Measurements from ENCODE around the gene ADARB2. TPM values are rescaled to one million over a fixed set of nuclear protein-coding genes. Genes with fewer than 3 reads are reported as not detected.

Gene ADARB2
- total and polyA plus RNA-seq, 11 donors = 0.07 to 1.2 (median 0.28) TPM; not detected in 4

DNA sequence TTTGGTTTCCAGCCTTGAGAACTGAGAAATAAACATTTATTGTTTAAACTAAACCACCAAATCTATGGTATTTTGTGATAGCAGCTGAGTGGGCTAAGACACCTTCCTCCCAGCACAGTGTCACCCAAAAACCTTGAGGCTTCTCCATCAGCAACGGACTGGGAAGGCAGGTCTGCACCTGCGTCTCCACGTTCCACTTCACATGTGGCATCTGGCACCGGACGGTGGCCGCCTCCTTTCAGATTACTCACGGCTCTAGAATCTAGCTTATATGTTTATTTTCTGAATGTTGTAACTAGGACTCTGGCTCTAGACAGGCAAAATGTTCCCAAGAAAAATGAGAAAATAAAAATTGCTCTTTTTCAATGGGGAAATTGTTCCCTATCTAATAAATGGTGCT, 201.0 kb downstream of the ADARB2 start:
- DNase-seq (no peak), ATAC-seq (no peak)
- Histone ChIP-seq H3K9me3 (no peaks in the 10 kb centered on the region), H3K27ac (no peak overlapping the region), H3K4me3 (no peak overlapping the region), H3K36me3 (no peaks in the 10 kb centered on the region), H3K4me1 (no peaks in the 10 kb centered on the region), H3K27me3 (peaks cover 0 to 1% (median 0%) of the 10 kb centered on the region in 9 donors)
- TF ChIP-seq CTCF (IDR thresholded peaks at IDR 0.05) (no peak), POLR2A (IDR thresholded peaks at IDR 0.05) (no peak)
- WGBS, 4 donors = 81 to 92% (median 86%) methylated on average over 7 of the region's 7 CpGs
- intact Hi-C loops (cut with DNase I) = no loop called here

DNA sequence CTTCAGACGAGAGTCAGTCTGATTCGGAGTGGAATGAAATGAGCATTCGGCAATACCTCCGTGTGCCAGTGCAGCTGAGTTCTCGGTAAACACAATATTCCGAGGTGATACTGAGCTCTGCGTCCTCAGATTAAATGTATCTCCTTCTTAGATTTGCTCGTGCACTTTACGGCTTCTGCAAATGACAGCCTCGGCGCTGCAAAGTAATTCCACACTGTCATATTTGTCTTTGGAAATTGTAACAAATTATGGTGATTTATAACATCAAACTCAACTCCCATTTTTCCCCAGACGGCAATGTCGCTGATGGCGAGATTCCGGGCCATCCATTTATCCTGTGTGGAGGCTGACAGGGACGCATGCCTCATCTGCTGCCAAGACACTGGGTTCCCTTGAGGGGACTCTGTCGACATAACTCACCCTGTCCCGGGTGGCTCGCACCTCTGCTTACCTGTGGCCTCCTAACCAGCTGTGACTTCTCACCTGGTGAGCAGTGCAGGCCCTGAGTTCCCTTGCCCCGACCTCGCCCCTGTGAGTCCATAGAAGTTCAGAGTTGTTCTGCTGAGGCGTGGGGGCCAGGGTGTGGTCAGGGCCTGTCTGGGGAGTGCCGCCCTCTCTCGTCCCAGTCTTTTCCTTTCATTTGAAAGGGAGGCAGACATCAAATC, 201.9 kb downstream of the ADARB2 start:
- intact Hi-C loops (cut with DNase I) = no loop called here
- Histone ChIP-seq H3K27ac (no peak overlapping the region), H3K36me3 (no peaks in the 10 kb centered on the region), H3K27me3 (peaks cover 0 to 6% (median 0%) of the 10 kb centered on the region in 9 donors), H3K4me1 (no peaks in the 10 kb centered on the region), H3K9me3 (no peaks in the 10 kb centered on the region), H3K4me3 (no peak overlapping the region)
- TF ChIP-seq POLR2A (IDR thresholded peaks at IDR 0.05) (no peak), CTCF (IDR thresholded peaks at IDR 0.05) (no peak)
- no peak for ATAC-seq
- 84 to 90% (median 86%) methylated on average over 21 to 24 of the region's 24 CpGs for WGBS, 4 donors
- no peak for DNase-seq

GRCh38 chr10:1534820-1535219, 202.5 kb downstream of the ADARB2 start:
- H3K27me3 ChIP-seq = peaks cover 0 to 6% (median 0%) of the 10 kb centered on the region in 9 donors
- ATAC-seq = no peak
- WGBS, 4 donors = 84 to 94% (median 91%) methylated on average over 13 to 19 of the region's 19 CpGs
- H3K9me3 ChIP-seq = no peaks in the 10 kb centered on the region
- no peaks in the 10 kb centered on the region for H3K4me1 ChIP-seq
- TF ChIP-seq CTCF (IDR thresholded peaks at IDR 0.05) (no peak), POLR2A (IDR thresholded peaks at IDR 0.05) (no peak)
- H3K36me3 ChIP-seq = no peaks in the 10 kb centered on the region
- intact Hi-C loops (cut with DNase I) = no loop called here
- H3K4me3 ChIP-seq = no peak overlapping the region
- DNase-seq = no peak
- H3K27ac ChIP-seq = no peak overlapping the region

- no peak overlapping the region for H3K27ac ChIP-seq
- DNase-seq (peak in 1 of 5 donors; percentile 31), ATAC-seq (no peak)
- no peak overlapping the region for H3K4me3 ChIP-seq
- peaks cover 0 to 9% (median 0%) of the 10 kb centered on the region in 9 donors for H3K27me3 ChIP-seq
- no peaks in the 10 kb centered on the region for H3K36me3 ChIP-seq
- H3K9me3 ChIP-seq = no peaks in the 10 kb centered on the region
- WGBS, 4 donors = 85 to 88% (median 86%) methylated on average over 14 of the region's 14 CpGs
- TF ChIP-seq POLR2A (IDR thresholded peaks at IDR 0.05) (no peak), CTCF (IDR thresholded peaks at IDR 0.05) (no peak)
- intact Hi-C loops (cut with DNase I) = no loop called here
- no peaks in the 10 kb centered on the region for H3K4me1 ChIP-seq
Measured at GRCh38 chr10:1532636-1533035, 204.7 kb downstream of the ADARB2 start.
